HG02588 (cell line): ENCODE results near the gene GLIPR1L2.
"Not testable (repeated sequence)": the region's sequence is repeated elsewhere in the genome, so short reads cannot be mapped to it uniquely, and the experiment has no call there.

Source experiments
- ATAC-seq: cut with Tn5 transposase; IDR thresholded peaks from one replicate; pipeline ENCODE4 v1.9.1; 2021; ENCODE audit warnings: mild to moderate bottlenecking, moderate library complexity; ENCODE audit not compliant: unreplicated experiment

The GLIPR1L2 gene

GRCh38 chr12:75432924-75433323 is 42.0 kb downstream of the GLIPR1L2 start:
- ATAC-seq = no peak

- ATAC-seq = no peak
Observed at GRCh38 chr12:75437564-75437963, 46.7 kb downstream of the GLIPR1L2 start.

GRCh38 chr12:75438059-75438754 is 47.3 kb downstream of the GLIPR1L2 start:
- ATAC-seq = no peak

DNA sequence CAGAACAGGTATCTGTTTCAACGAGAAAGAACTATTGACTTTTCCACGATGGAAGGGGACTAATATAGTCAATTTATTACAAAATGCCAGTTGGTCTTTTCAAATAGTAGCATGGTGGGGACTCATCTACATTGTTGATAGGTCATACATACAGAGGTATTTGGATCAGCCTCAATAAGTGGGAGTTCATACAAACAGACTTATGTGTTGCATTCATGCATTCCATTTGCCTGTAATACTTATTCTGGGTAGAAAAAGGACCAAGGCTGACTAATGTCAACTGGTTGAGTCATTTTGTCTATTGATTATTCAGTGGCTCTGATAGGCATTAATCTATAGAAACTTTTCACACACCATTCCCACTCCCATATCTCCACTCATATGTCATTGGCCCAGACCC is 48.2 kb downstream of the GLIPR1L2 start:
- no peak for ATAC-seq

DNA sequence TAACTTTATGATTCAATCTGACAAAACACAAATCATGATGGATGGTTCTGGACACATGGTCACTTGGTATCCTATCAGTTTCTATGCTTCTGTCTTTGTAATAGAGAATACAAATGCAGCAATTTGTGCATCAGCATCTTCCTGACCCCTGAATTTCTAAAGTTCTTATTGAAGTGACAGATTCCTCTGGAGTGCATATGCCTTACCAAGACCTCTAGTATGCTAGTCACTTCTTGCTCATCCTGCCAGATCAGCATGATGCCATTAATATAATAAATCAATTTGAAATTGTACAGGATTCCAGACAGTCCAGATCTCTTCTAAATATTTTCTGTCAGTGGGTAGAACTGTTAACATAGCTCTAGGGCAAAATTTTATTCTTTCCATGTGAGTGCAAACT is 49.0 kb downstream of the GLIPR1L2 start:
- no peak for ATAC-seq

DNA sequence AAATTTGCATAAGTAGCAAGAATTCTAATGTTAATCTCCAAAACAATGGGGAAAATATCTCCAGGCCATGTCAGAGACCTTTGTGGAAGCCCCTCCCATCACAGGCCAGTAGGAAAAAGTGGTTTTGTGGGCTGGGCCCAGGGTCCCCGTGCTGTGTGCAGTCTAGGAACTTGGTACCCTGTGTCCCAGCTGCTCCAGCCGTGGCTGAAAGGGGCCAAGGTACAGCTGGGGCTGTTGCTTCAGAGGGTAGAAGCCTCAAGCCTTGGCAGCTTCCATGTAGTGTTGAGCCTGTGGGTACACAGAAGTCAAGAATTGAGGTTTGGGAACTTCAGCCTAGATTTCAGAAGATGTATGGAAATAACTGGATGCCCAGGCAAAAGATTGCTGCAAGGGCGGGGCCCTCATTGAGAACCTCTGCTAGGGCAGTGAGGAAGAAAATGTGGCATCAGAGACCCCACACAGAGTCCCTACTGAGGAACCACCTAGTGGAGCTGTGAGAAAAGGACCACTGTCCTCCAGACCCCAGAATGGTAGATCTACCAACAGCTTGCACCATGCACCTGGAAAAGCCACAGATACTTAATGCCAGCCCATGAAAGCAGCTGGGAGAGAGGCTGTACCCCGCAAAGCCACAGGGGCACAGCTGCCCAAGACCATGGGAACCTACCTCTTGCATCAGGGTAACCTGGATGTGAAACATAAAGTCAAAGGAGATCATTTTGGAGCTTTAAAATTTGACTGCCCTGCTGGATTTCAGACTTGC is 51.0 kb downstream of the GLIPR1L2 start:
- ATAC-seq = not testable (repeated sequence)

DNA sequence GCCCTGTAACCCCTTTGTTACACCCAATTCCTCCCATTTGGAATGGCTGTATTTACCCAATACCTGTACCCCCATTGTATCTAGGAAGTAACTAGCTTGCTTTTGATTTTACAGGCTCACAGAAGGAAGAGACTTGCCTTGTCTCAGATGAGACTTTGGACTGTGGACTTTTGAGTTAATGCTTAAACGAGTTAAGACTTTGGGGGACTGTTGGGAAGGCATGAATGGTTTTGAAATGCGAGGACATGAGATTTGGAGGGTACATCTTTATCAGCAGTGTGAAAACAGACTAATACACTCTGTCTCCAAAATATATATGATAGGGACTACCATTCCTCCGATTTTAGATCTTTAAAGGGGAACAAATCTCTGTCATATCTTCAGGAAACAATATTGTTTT is 51.6 kb downstream of the GLIPR1L2 start:
- ATAC-seq = not testable (repeated sequence)

DNA sequence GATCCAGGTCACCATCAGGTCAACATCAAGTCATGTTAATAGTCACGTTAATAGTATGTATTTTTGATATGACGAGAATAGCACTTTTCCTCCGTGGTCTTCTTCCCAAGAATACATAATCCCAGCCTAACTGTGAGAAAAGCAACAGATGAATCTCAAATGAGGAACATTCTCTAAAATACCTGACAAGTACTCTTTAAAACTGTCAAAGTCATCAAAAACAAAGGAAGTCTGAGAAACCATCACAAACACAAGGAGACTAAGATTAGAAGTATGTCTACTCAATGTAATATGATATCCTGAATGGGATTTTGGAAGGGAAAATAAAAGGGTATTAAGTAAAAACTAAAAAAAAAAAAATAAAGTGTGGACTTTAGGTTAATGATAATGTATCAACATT is 52.8 kb downstream of the GLIPR1L2 start:
- ATAC-seq = no peak

DNA sequence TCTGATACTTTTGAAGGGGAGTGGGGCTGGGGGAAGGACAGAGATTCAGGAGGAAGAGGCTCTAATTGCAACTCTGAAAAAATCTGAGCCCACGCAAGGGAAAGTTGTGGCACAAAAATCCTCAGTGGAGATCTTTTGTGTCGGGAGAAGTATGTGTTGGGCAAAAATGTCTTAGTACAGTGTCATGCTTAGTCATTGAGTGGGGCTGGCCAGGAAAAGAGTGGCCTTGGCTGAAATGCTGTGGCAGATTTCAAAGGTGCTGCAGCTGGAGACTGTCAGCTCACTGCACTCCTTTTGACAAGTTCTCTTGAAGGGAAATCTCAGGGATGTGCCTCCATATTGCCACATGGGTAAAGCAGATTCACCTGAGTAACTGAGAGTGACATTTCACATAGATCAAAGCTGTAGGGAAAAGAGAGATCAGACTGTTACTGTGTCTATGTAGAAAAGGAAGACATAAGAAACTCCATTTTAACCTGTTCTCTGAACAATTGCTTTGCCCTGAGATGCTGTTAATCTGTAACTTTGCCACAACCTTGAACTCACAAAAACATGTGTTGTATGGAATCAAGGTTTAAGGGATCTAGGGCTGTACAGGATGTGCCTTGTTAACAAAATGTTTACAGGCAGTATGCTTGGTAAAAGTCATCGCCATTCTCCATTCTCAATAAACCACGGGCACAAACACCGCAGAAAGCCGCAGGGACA is 53.7 kb downstream of the GLIPR1L2 start:
- ATAC-seq = no peak

GRCh38 chr12:75445137-75445507 is 54.2 kb downstream of the GLIPR1L2 start:
- ATAC-seq = not testable (repeated sequence)

- no peak for ATAC-seq
Observed at GRCh38 chr12:75446857-75447256, 56.0 kb downstream of the GLIPR1L2 start.

DNA sequence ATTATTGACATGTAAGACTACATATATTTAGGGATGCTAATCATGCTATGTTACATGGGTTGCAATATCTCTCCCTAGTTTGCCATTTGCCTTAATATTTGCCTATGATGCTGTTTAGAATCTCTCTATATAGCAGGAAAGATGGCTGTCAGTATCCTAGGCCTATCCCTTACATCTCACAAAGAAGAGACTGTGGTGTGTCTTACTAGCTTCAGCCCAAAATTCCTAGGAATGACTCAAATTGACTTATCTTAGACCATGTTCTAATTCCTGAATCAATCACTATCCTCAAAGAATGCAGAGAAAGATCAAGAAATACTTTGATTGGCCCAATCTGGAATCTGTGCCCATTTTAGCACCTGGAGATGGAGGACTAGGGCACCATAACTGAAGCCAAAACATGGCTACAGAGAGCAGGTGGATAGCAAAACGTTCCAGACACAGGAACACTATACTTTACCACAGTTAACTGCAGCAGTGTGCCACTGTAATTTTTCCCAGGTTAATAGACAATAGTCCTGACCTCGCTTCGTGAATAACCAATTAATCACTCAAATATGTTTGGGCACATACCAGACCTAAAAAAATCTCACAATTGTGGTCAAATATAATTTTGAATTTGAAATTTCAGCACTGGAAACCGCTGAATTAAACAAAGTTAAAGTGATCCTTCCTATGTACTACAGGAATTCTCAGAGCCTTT is 57.0 kb downstream of the GLIPR1L2 start:
- ATAC-seq = no peak

GRCh38 chr12:75452675-75453330 is 61.9 kb downstream of the GLIPR1L2 start:
- no peak for ATAC-seq

- no peak for ATAC-seq
Observed at GRCh38 chr12:75455839-75456238, 65.0 kb downstream of the GLIPR1L2 start.

DNA sequence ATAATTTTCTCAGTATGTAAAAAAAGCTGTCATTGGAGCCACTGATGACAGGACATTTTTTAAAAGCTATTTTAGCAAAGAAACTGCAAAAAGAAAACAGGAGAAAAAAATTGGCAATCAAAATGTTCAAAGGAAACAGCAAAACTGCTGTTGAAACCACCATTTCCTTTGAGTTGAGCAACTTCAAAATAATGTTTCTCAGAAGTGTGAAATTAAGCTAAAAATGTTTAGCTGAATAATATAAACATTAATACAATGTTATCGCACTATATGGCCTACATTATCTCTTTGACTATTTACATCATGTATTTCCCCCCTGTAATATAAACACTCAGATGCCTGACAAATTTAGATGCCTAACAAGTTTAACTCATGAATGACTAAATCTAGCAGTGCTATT is 66.3 kb downstream of the GLIPR1L2 start:
- no peak for ATAC-seq

DNA sequence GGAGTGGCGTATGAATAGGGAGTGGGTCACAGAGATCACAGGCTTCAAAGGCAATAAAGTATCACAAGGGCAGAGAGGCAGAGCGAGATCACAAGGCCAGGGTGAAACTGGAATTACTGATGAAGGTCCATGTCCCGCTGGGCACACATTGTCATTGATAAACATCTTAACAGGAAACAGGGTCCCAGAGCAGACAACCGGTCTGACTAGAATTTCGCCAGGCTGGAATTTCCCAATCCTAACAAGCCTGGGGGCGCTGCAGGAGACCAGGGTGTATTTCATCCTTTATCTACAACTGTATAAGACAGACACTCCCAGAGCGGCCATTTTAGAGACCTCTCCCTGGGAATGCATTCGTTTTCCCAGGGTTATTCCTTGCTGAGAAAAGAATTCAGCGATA is 67.0 kb downstream of the GLIPR1L2 start:
- ATAC-seq = not testable (repeated sequence)

- no peak for ATAC-seq
Observed at GRCh38 chr12:75459755-75460154, 68.9 kb downstream of the GLIPR1L2 start.

DNA sequence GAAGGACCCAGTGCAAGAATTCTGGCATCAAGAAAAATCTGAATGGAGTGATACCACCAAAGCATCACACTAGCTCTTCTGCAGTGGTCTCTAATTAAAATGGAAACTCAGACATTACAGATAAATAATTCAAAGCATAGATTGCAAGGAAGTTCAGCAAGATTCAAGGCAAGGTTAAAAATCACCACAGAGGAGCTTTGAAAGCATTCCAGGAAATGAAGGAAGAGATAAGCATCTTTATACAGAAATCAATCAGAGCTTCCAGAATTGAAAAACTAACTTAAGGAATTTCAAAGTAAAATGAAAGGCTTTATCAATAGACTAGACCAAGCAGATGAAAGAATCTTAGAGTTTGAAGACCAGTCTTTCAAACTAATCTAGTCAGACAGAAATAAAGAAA is 69.3 kb downstream of the GLIPR1L2 start:
- ATAC-seq = no peak

DNA sequence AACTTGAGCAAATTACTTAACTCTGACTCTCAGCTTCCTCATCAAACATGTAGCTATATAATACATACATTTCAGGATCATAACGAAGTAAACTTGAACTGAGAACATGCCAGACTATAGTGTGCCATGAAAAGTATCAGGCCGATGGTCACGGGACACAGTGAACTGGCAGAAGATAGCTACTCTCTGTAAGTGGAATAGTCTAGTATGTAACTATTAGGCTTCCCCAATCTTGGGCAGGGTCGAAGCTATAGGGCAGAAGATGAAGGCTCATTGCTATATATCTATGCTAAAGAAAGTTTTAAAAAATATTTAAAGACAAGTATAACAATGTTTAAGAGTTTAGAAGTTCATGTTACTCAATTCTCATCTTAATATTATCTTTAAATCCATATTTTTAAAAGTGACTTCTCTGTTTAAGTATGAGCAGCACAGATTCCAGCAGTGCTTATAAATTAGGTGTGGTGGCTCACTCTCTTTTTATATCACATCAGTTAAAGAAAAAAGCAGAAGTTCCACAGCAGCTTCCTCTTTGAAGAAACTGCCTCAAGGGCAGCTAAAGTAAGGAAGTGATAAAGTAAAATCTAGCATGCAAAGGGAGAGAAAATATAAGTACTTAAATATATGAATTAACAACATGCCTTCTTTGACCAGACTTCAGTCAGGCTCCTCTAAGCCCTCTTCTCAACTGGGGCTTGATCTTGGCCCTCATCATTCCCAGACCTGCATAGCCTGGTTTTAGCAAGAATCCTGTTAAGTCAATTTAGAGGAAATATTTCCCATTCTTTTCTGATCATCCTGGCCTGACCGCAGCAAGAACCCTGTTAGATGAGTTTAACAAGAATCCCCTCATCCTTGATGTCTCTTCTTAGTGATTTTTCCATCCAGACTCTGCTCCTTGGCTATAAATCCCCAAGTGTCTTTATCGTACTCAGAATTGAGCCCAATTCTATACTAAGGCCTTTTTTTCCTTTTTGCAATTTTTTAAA is 81.3 kb downstream of the GLIPR1L2 start:
- no peak for ATAC-seq

- ATAC-seq = no peak
Observed at GRCh38 chr12:75474116-75474515, 83.2 kb downstream of the GLIPR1L2 start.
